Duodenal mucosa (tissue), 2 donors: ENCODE measurements around the gene C12orf42.

Experiments used
- H3K27ac ChIP-seq: one replicate; pipeline ENCODE4 v1.7.0; 2013; ENCODE audit warnings: low read depth, low read length
- H3K27me3 ChIP-seq, 2 donors: one replicate each; pipeline ENCODE4 v1.7.0; 2013; ENCODE audit warnings: low read length in 2 of 2, control low read depth in 1 of 2; ENCODE audit not compliant: insufficient read depth in 2 of 2, control insufficient read depth in 1 of 2
- H3K36me3 ChIP-seq, 2 donors: one replicate each; pipeline ENCODE4 v1.7.0; 2013; ENCODE audit warnings: low read length in 2 of 2, control low read depth in 1 of 2; ENCODE audit not compliant: insufficient read depth in 2 of 2, control insufficient read depth in 1 of 2
- H3K4me1 ChIP-seq, 2 donors: one replicate each; pipeline ENCODE4 v1.7.0; 2013; ENCODE audit warnings: low read length in 2 of 2, control low read depth in 1 of 2; ENCODE audit not compliant: insufficient read depth in 2 of 2, control insufficient read depth in 1 of 2
- H3K4me3 ChIP-seq, 2 donors: one replicate each; pipeline ENCODE4 v1.7.0; 2013; ENCODE audit warnings: low read length in 2 of 2, low read depth in 1 of 2
- H3K9ac ChIP-seq, 2 donors: one replicate each; pipeline ENCODE4 v1.7.0; 2013; ENCODE audit warnings: low read length in 2 of 2, low read depth in 1 of 2
- H3K9me3 ChIP-seq, 2 donors: one replicate each; pipeline ENCODE4 v1.7.0; 2013; ENCODE audit warnings: low read length in 2 of 2, control low read depth in 1 of 2; ENCODE audit not compliant: control insufficient read depth in 1 of 2

C12orf42 gene

GRCh38 chr12:103392722-103393121, 103.0 kb downstream of the C12orf42 start:
- no peaks in the 10 kb centered on the region for H3K9me3 ChIP-seq
- H3K4me1 ChIP-seq, result no peaks in the 10 kb centered on the region
- no peak overlapping the region for H3K4me3 ChIP-seq
- no peaks in the 10 kb centered on the region for H3K27me3 ChIP-seq
- H3K27ac ChIP-seq, result no peak overlapping the region
- no peak overlapping the region for H3K9ac ChIP-seq
- H3K36me3 ChIP-seq, result no peaks in the 10 kb centered on the region

- H3K36me3 ChIP-seq, result no peaks in the 10 kb centered on the region
- H3K27me3 ChIP-seq, result no peaks in the 10 kb centered on the region
- H3K4me3 ChIP-seq, result no peak overlapping the region
- no peak overlapping the region for H3K9ac ChIP-seq
- H3K4me1 ChIP-seq, result no peaks in the 10 kb centered on the region
- H3K9me3 ChIP-seq, result no peaks in the 10 kb centered on the region
- H3K27ac ChIP-seq, result no peak overlapping the region
Observed at GRCh38 chr12:103391103-103391502, 104.7 kb downstream of the C12orf42 start.

DNA sequence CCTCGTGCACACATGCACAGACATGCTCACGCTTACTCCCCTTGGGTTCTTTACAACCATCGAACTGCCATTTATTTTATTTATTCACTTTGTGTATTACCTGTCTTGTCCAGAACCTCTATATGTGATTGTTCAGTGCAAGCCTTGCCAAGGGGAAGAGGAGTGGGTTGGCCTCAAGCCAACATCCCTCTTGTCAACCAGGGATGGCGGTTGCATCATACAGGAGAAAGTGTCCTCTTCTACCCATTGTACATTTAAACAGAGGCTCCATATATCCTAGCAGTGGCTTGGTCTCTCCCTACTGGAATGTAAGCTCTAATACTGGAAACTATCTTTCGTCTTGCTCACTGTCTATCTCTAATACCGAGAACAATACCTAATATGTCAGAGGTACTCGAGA, 108.4 kb downstream of the C12orf42 start:
- no peak overlapping the region for H3K9ac ChIP-seq
- H3K4me3 ChIP-seq, result no peak overlapping the region
- H3K36me3 ChIP-seq, result no peaks in the 10 kb centered on the region
- no peaks in the 10 kb centered on the region for H3K4me1 ChIP-seq
- no peaks in the 10 kb centered on the region for H3K27me3 ChIP-seq
- no peak overlapping the region for H3K27ac ChIP-seq
- no peaks in the 10 kb centered on the region for H3K9me3 ChIP-seq

GRCh38 chr12:103386451-103386850, 109.3 kb downstream of the C12orf42 start:
- H3K36me3 ChIP-seq, result no peaks in the 10 kb centered on the region
- H3K9me3 ChIP-seq, result no peaks in the 10 kb centered on the region
- H3K27ac ChIP-seq, result no peak overlapping the region
- H3K27me3 ChIP-seq, result no peaks in the 10 kb centered on the region
- no peaks in the 10 kb centered on the region for H3K4me1 ChIP-seq
- H3K4me3 ChIP-seq, result no peak overlapping the region
- H3K9ac ChIP-seq, result no peak overlapping the region

DNA sequence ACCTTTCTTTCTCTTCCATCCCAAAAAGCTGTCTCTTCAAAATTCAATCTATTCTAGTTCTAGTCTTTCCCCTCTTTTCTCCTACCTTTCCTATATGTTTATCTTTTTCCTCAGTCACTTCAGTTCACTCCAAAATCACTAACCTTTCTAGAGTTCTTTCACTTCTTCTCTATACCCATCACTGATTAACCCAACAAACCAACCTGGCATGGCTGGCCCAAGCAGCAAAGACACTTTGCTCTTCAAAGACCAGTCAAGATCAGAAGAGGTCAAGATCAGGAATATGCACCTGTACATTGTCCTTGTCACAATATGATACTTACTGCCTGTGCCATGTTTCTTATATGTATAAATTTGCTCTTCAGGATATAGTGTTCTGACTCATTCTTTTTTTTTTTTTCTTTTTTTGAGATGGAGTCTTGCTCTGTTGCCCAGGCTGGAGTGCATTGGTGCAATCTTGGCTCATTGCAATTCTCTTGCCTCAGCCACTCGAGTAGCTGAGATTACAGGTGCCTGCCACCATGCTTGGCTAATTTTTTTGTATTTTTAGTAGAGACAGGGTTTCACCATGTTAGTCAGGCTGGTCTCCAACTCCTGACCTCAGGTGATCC, 112.9 kb downstream of the C12orf42 start:
- H3K9me3 ChIP-seq, result no peaks in the 10 kb centered on the region
- H3K4me3 ChIP-seq, result no peak overlapping the region
- no peaks in the 10 kb centered on the region for H3K4me1 ChIP-seq
- no peak overlapping the region for H3K27ac ChIP-seq
- no peak overlapping the region for H3K9ac ChIP-seq
- H3K27me3 ChIP-seq, result no peaks in the 10 kb centered on the region
- no peaks in the 10 kb centered on the region for H3K36me3 ChIP-seq

DNA sequence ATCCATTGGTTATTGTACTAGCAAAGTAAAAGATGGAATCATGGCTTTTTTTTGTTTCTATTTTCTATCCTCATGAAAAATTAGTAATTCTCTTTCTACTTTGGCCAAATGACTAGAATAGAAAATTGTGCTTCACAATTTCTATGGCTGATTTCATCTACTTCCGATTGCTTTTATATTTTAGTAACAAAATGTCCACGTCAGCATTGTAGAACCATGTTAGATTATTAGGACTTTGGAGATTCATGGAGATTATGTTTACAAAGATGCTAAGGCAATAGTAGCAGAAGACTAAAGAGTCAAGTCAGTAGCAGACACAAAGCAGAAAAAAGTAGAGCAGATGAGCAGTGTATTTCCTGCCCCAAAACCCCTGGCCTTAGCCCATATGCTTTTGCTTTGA, 113.6 kb downstream of the C12orf42 start:
- Histone ChIP-seq H3K9me3 (no peaks in the 10 kb centered on the region), H3K27me3 (no peaks in the 10 kb centered on the region), H3K9ac (no peak overlapping the region), H3K4me1 (no peaks in the 10 kb centered on the region), H3K36me3 (no peaks in the 10 kb centered on the region), H3K27ac (no peak overlapping the region), H3K4me3 (no peak overlapping the region)

DNA sequence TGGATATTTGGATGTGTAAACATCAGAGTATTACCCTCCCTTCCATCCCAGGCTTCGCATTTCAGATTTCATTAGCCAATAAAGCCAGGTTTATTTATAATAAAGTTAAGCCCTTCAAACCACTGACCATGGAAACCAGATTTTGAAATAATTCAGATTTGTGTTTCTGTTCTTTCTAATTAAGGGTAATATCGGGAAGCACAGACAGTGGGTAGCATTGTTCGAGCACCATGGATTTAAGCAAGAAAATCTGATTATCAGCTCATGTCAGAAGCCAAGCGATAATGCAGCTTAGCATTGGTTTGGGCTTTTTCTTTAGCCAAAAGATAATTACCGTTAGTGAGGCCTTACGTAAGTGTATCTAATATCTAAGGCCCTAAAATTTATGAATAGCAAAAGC, 116.1 kb downstream of the C12orf42 start:
- Histone ChIP-seq H3K9ac (no peak overlapping the region), H3K4me1 (no peaks in the 10 kb centered on the region), H3K27ac (no peak overlapping the region), H3K27me3 (no peaks in the 10 kb centered on the region), H3K36me3 (no peaks in the 10 kb centered on the region), H3K9me3 (no peaks in the 10 kb centered on the region), H3K4me3 (no peak overlapping the region)

DNA sequence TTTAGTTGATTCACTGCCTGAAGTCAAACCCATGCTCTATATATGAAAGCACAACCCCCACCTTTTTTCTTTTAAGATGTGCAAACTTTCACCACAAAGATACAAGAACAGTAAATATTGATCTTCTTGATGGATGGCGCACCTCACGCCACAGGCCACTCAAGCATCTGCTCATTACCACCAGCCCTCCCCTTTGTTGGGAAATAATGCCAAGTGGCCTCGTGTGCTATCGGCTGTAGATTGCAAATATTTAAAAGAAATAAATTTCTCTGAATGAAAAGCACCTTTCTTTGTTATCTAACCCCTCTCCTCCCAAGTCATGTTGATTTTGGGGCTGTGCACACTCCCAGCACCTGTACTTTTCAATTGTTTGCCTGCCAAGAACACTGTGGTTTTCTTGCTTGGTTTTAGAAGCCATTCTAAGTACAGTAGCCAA, 122.7 kb downstream of the C12orf42 start:
- H3K9ac ChIP-seq, result no peak overlapping the region
- no peak overlapping the region for H3K4me3 ChIP-seq
- no peaks in the 10 kb centered on the region for H3K27me3 ChIP-seq
- no peak overlapping the region for H3K27ac ChIP-seq
- H3K36me3 ChIP-seq, result no peaks in the 10 kb centered on the region
- H3K4me1 ChIP-seq, result no peaks in the 10 kb centered on the region
- H3K9me3 ChIP-seq, result peaks cover 0 to 3% of the 10 kb centered on the region in 2 donors

- Histone ChIP-seq H3K9me3 (peaks cover 0 to 3% of the 10 kb centered on the region in 2 donors), H3K27ac (no peak overlapping the region), H3K4me3 (no peak overlapping the region), H3K27me3 (no peaks in the 10 kb centered on the region), H3K9ac (no peak overlapping the region), H3K36me3 (no peaks in the 10 kb centered on the region), H3K4me1 (no peaks in the 10 kb centered on the region)
Observed at GRCh38 chr12:103369929-103370328, 125.8 kb downstream of the C12orf42 start.

DNA sequence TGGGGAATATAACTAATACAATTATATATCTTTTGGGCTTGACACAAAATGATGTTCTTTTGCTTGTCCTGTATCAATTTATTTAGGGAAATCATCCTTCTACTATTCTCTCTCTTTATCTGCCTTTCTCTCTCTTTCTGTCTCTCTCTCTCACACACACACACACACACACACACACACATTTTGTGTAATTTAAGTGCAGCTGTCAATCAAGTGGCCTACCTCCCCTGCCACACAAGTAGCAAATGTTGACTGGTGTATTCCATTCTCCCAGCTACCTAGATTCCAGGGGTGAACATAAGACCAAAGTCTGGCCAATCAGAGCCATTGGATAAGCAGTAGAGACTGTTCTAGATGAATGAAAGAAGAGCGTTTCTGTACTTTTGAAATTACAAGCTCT, 127.6 kb downstream of the C12orf42 start:
- Histone ChIP-seq H3K4me3 (no peak overlapping the region), H3K9me3 (peaks cover 0 to 3% of the 10 kb centered on the region in 2 donors), H3K36me3 (no peaks in the 10 kb centered on the region), H3K27me3 (no peaks in the 10 kb centered on the region), H3K27ac (no peak overlapping the region), H3K4me1 (no peaks in the 10 kb centered on the region), H3K9ac (no peak overlapping the region)

DNA sequence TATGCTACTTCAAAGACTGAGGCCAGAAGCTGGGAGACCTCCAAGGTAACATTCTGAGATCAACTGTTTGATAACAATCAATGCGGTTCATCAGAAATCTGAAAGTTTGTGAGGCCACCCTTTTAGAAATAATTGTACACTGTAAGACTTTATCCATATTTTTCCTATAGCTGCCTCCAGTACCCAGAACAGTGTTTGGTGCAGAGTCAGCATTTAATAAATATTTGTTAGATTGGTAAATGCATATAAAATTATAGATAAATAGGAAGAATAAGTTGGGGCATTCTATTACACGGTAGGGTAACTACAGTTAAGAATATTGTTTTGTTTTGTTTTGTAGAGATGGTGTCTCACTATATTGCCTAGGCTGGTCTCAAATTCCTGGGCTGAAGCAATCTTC, 141.4 kb downstream of the C12orf42 start:
- Histone ChIP-seq H3K36me3 (no peaks in the 10 kb centered on the region), H3K27me3 (no peaks in the 10 kb centered on the region), H3K4me1 (no peaks in the 10 kb centered on the region), H3K9ac (no peak overlapping the region), H3K27ac (no peak overlapping the region), H3K4me3 (no peak overlapping the region), H3K9me3 (no peaks in the 10 kb centered on the region)
